GM12872 (cell line): ENCODE data around the gene ZDHHC14.

Experiments
- TF ChIP-seq, protein P1 (sequence below): IDR thresholded peaks from 3 replicates; pipeline ENCODE4 v1.5.1; 2011; ENCODE audit warnings: low read depth, mild to moderate bottlenecking, low read length, moderate library complexity; ENCODE audit not compliant: insufficient read depth

ZDHHC14 gene

DNA sequence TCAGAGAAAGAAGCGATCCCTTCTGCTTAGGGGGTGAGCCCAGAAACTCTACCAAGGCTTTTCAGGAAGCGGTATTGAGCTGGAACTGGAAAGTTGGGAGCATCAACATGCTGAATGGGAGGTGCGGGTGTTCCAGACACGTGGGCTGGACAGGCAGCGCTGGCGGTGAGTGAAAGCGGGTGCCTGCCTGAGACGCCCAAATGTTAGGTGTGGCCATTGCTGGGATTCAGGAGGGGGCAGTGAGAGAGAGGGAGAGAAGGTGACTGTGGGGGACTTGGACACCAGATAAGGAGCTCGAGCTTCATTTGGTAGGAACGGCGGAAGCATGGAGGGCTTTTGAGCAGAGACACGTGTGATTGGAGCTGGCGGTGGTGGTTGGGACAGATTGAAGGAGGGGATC lies 157.7 kb downstream of the ZDHHC14 start:
- TF ChIP-seq, protein P1, sequence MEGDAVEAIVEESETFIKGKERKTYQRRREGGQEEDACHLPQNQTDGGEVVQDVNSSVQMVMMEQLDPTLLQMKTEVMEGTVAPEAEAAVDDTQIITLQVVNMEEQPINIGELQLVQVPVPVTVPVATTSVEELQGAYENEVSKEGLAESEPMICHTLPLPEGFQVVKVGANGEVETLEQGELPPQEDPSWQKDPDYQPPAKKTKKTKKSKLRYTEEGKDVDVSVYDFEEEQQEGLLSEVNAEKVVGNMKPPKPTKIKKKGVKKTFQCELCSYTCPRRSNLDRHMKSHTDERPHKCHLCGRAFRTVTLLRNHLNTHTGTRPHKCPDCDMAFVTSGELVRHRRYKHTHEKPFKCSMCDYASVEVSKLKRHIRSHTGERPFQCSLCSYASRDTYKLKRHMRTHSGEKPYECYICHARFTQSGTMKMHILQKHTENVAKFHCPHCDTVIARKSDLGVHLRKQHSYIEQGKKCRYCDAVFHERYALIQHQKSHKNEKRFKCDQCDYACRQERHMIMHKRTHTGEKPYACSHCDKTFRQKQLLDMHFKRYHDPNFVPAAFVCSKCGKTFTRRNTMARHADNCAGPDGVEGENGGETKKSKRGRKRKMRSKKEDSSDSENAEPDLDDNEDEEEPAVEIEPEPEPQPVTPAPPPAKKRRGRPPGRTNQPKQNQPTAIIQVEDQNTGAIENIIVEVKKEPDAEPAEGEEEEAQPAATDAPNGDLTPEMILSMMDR = no peak

GRCh38 chr6:157539421-157539822 lies 158.4 kb downstream of the ZDHHC14 start:
- TF ChIP-seq, protein P1 = no peak

GRCh38 chr6:157539900-157540752 lies 159.1 kb downstream of the ZDHHC14 start:
- TF ChIP-seq, protein P1 = no peak

DNA sequence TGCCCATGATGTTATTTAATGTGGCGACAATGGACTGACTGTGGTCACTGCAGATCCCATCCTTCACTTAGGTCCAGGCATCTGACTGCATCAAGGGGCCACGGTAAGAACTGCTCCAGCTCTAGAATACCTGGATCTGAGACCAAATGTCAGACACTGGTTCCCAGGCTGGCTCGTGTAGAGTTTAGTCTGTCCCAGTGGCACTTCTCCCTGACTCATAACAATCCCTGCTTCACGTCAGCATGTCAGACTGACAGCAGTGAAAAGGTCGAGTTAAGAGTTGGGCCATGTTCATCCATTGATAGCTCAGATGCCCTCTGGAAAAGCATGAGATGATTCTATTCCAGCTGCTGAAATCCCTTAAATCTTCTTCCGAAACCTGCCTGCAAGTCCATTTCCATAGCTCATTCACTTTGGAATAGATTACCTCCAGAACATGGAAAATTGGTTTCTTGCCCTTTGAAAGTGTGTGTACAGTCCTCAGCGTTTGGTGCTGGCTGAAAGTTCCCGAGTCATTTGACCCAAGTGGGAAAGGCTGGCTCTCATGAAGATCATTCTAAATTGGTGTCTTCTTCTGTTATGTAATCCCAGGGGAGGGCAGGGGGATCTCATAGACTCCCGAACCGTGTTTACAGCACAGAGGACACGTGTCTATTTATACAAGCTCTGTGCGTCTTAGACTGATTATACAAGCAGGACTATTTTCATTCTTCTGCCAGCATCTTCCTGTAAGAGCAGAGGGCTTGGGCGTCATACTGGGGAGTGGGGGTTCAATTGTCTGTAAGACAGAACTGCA lies 160.8 kb downstream of the ZDHHC14 start:
- TF ChIP-seq, protein P1 = no peak

DNA sequence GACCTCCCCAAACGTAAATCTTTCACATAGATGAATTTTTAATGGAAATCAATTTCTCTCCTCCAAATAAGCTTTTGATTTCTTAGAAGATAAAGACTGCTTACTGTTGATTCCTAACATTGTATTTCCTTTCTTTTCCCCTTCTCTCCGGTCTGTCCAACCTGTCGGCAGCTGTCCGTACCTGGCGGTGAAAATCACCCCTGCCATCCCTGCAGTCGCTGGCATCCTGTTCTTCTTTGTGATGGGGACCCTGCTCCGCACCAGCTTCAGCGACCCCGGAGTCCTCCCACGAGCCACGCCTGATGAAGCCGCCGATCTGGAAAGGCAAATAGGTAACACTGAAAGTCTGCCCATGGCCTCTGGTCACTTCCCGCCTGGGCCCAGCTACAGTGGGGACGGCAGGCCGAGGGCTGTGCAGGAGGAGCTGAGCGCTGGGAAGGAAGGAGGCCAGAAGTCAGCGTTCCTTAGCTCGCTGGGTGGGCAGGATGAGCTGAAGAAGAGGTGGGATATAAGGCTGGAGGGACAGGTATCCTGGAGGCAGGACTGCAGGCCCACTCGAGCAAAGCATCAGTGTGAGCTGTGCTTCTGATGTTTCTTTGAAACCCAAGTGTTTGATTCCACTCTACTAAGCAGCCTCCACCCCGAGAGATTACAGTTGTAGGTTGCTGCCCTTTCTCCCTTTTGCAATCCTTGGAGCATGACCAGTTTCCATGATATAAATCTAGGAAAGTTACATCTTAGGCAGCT lies 161.6 kb downstream of the ZDHHC14 start:
- TF ChIP-seq, protein P1 = no peak

DNA sequence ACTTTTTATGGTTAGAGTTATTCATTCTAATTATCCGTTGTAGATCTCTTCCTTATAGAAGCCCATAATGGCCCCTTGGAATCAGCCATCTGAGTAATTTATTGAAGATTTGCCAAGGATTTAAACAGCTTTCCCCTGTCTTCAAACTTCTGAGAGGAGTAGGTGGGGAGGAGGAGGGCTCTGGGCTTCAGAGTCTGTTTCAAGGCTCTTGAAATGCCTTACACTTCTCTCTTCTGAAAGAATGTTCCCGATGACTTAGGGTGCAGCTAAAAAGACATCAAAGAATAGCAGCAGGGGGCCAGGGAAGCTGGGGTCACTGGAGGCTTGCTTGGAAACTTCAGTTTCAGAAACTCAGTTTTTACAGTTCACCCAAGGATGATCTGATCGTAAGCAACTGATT lies 165.3 kb downstream of the ZDHHC14 start:
- TF ChIP-seq, protein P1 = no peak

GRCh38 chr6:157547112-157547511 lies 166.1 kb downstream of the ZDHHC14 start:
- TF ChIP-seq, protein P1 = no peak
